NT2/D1 (cell line): ENCODE data around the gene CDH26.

ENCODE experiments used
- DNase-seq: peaks from one replicate; pipeline ENCODE4 v3.0.0-alpha.2; 2011; ENCODE audit warnings: low read depth, low spot score
- H3K27me3 ChIP-seq: 2 replicates; pipeline ENCODE4 v1.6.0; 2011; ENCODE audit warnings: mild to moderate bottlenecking; ENCODE audit not compliant: insufficient read length, insufficient read depth
- H3K36me3 ChIP-seq: 2 replicates; pipeline ENCODE4 v1.6.1; 2011; ENCODE audit warnings: mild to moderate bottlenecking, low read length, mixed read lengths; ENCODE audit not compliant: insufficient read depth, insufficient read length
- H3K4me1 ChIP-seq: 2 replicates; pipeline ENCODE4 v1.5.1; 2011; ENCODE audit not compliant: insufficient read depth, insufficient read length
- H3K4me3 ChIP-seq: 2 replicates; pipeline ENCODE4 v1.5.1; 2011; ENCODE audit warnings: low read depth; ENCODE audit not compliant: insufficient read length
- H3K9ac ChIP-seq: 2 replicates; pipeline ENCODE4 v1.6.0; 2011; ENCODE audit warnings: low read depth; ENCODE audit not compliant: insufficient read length
- H3K9me3 ChIP-seq: 2 replicates; pipeline ENCODE4 v1.5.1; 2011; ENCODE audit warnings: mild to moderate bottlenecking, low read length; ENCODE audit not compliant: insufficient read depth
- SUZ12 ChIP-seq: IDR thresholded peaks from 2 replicates; pipeline ENCODE4 v1.6.1; 2011; ENCODE audit not compliant: insufficient read length, insufficient read depth; ENCODE audit errors: extremely low read depth
- YY1 ChIP-seq: IDR thresholded peaks from 2 replicates; pipeline ENCODE4 v1.6.1; 2011; ENCODE audit not compliant: insufficient read length, insufficient read depth
- ZNF274 ChIP-seq: IDR thresholded peaks from 2 replicates; pipeline ENCODE4 v1.6.1; 2011; ENCODE audit warnings: mild to moderate bottlenecking, low read depth, low read length

CDH26 gene

DNA sequence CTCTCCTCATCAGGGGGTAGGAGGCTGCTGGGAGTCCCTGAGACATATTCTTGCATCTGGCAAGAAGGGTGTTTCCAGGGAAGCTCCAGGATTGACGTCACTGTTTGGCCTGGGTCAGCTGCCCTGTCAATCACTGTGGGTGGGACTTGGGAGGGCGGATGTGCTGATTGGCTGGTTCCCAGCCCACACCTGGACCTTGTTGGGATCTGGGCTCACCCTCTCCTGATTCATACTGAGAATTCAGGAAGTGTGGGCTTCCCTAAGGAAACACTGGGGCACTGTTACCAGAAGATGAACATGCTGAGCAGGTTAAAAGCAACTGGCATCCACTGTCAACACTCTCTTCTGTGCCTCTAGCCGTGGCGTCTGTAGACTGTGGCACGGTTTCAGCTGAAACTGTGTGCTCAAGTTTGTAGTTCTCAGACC, 36.5 kb downstream of the CDH26 start:
- peaks cover 8% of the 10 kb centered on the region for H3K4me1 ChIP-seq
- no peak for TF ChIP-seq SUZ12
- no peak for TF ChIP-seq YY1
- TF ChIP-seq ZNF274: no peak
- H3K9me3 ChIP-seq: no peaks in the 10 kb centered on the region
- peak overlapping the region; percentile 33 for H3K4me3 ChIP-seq
- DNase-seq: peak; percentile 61
- H3K36me3 ChIP-seq: no peaks in the 10 kb centered on the region
- H3K27me3 ChIP-seq: no peaks in the 10 kb centered on the region
- peak overlapping the region; percentile 44 for H3K9ac ChIP-seq

DNA sequence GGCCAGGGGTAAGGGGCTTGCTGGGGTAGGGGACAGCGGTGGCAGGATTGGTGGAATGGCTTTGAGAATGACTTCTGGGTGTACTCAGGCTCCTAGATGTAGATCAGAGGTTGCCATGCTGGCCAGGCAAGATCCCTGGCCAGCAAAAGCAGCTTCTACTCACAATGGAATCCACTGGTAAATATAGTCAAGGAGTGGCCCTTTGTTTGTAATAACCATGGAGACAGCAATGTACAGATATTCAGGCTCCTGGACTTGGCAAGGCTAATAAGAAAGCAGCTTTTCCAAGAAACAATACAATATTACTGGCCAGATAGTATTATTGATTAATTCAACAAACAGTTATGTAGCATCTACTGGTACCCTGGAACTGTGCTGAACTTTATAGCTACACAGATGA, 37.9 kb downstream of the CDH26 start:
- Histone ChIP-seq H3K4me3 (no peak overlapping the region), H3K36me3 (no peaks in the 10 kb centered on the region), H3K9me3 (no peaks in the 10 kb centered on the region), H3K9ac (no peak overlapping the region), H3K27me3 (no peaks in the 10 kb centered on the region), H3K4me1 (peaks cover 8% of the 10 kb centered on the region)
- no peak for DNase-seq
- TF ChIP-seq ZNF274 (no peak), SUZ12 (no peak)

DNA sequence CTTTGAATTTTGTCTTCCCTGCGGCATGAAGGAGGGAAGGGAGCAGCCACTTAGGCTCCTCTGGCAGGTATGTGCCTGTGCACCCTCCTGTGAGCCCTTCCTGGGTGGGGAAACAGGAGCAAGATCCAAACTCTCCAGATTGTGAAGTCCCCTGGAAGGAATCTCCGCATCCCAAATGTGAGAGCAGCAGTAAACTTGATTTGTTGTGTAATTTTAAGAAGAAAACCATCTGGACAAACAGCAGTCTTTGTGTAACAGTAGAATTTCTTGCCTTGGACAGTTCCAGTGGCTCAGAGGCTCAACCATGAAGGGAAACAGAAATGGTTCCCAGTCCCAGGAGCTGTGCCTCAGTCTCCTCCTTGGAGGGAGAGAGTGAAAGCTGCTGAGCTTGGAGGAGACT, 39.7 kb downstream of the CDH26 start:
- DNase-seq: no peak
- Histone ChIP-seq H3K9ac (no peak overlapping the region), H3K4me1 (peaks cover 5% of the 10 kb centered on the region), H3K4me3 (no peak overlapping the region), H3K36me3 (no peaks in the 10 kb centered on the region), H3K27me3 (no peaks in the 10 kb centered on the region), H3K9me3 (no peaks in the 10 kb centered on the region)
- TF ChIP-seq SUZ12: no peak
- no peak for TF ChIP-seq ZNF274
- TF ChIP-seq YY1: no peak

DNA sequence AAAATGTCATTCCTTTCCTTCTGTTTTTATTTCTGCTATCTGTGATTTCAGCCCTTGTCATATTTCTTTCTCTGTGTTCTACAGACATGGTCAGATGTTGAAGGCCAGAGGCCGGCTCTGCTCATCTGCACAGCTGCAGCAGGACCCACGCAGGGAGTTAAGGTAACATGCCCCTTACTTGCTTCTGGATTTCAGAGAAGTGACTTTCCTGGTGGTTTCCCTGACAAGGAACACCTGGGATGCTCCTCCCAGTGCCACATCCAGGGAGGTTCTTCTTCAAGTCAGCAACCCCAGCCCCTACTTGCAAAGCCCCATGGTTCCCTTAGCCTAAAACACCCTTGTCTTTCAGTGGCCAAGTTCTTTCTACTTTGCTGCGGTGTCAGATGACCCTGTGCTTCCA, 41.3 kb downstream of the CDH26 start:
- Histone ChIP-seq H3K36me3 (no peaks in the 10 kb centered on the region), H3K4me1 (peaks cover 5% of the 10 kb centered on the region), H3K27me3 (no peaks in the 10 kb centered on the region), H3K9ac (no peak overlapping the region), H3K4me3 (no peak overlapping the region), H3K9me3 (no peaks in the 10 kb centered on the region)
- no peak for DNase-seq
- TF ChIP-seq YY1 (no peak), SUZ12 (no peak), ZNF274 (no peak)

DNA sequence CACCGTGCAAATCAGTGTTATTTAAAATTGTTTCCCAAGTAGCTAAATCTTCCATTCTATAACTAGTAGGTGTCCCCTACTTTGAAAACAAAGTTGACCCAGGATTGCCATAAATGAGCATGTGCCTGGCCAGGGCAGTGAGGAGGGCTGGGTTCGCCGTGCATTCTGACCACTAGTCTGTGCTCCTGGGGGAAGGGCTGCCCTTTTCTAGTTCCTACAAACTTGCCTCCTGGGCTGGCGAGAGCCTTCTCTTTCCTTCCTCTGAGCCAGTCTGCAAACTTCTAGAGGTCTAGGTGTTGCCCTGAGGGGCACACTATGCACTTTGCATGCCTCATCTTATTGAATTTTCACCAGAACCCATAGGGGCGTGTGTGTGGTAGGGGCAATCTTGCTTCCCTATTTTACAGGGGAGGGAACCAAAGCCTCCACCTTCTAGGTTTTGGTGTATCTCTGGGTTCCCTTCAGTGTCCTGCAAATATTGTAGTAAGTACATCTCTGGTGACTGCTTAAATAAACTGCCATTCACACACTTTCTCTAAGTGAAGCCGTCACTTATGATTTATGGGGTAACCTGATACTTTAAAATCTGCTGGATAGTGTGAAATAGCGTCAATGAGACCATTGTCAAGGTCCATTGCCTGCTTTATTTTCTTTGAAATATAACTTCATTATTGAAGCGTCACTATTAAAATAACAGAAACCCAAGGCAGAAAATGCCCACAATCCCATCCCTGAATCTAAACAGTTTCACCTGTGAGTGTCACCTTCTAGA, 42.2 kb downstream of the CDH26 start:
- no peaks in the 10 kb centered on the region for H3K4me1 ChIP-seq
- no peaks in the 10 kb centered on the region for H3K9me3 ChIP-seq
- no peak overlapping the region for H3K4me3 ChIP-seq
- H3K27me3 ChIP-seq: no peaks in the 10 kb centered on the region
- no peak overlapping the region for H3K9ac ChIP-seq
- H3K36me3 ChIP-seq: no peaks in the 10 kb centered on the region
- TF ChIP-seq ZNF274: no peak
- DNase-seq: no peak

DNA sequence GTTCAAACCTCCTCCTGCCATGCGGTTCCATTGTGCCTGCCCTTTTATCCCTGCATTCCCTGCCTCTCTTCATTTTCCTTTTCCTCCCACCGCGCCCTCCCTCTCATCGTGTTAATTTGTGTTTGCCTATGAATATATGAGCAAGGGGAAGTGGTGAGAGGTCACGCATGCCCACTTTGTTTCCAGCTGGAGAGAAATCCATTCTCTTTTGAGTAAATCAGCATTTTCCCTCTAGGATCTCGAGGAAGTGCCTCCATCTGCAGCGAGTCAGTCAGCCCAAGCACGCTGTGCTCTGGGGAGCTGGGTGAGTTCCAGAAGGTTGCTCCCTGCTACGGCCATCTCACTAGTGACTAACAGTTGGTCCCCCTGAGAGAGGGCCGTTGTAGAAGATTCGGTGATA, 42.9 kb downstream of the CDH26 start:
- DNase-seq: no peak
- H3K27me3 ChIP-seq: no peaks in the 10 kb centered on the region
- no peaks in the 10 kb centered on the region for H3K4me1 ChIP-seq
- H3K9me3 ChIP-seq: no peaks in the 10 kb centered on the region
- no peak overlapping the region for H3K4me3 ChIP-seq
- H3K9ac ChIP-seq: no peak overlapping the region
- H3K36me3 ChIP-seq: no peaks in the 10 kb centered on the region
- no peak for TF ChIP-seq YY1
- TF ChIP-seq ZNF274: no peak
- TF ChIP-seq SUZ12: no peak

DNA sequence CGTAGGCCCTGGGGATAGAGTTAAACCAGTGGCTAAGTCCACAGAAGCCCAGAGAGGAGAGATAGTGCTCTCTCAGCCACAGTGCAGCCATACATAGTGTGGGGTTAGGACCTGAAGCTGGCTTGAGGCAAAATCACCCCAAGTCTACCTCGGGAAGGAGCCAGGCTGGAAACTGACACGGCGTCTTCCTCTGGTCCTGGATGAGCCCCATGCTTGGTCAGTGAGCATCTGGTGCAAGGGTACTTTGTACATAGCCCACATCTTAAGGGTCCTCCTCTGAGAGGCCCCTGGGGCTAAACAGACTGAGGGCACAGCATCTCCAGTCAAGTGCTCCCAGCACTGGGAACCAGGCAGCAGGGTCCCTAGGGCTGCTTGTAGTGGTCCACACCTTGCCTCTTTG, 45.6 kb downstream of the CDH26 start:
- Histone ChIP-seq H3K9ac (no peak overlapping the region), H3K36me3 (no peaks in the 10 kb centered on the region), H3K9me3 (no peaks in the 10 kb centered on the region), H3K27me3 (no peaks in the 10 kb centered on the region), H3K4me1 (no peaks in the 10 kb centered on the region), H3K4me3 (no peak overlapping the region)
- no peak for DNase-seq
- no peak for TF ChIP-seq SUZ12
- no peak for TF ChIP-seq ZNF274
- no peak for TF ChIP-seq YY1
